NCI-H2196 (cell line): ENCODE data around the gene SH3BP4.
A peak's percentile ranks its signal among the peaks of the same experiment; 100 is the strongest.

Experiments used
- DNase-seq: peaks from one replicate; lab custom pipeline; 2025; ENCODE audit not compliant: unreplicated experiment; lab: John Stamatoyannopoulos, UW

SH3BP4 gene

GRCh38 chr2:235083822-235084221, 132.0 kb downstream of the SH3BP4 start:
- DNase-seq, result no peak

GRCh38 chr2:235084424-235084823, 132.6 kb downstream of the SH3BP4 start:
- no peak for DNase-seq

- DNase-seq, result no peak
These were observed 133.7 kb downstream of the SH3BP4 start for GRCh38 chr2:235085476-235085875.

- peak; percentile 15 for DNase-seq
These were observed 134.8 kb downstream of the SH3BP4 start for GRCh38 chr2:235086481-235087184.

- DNase-seq, result peak; percentile 47
These were observed 136.1 kb downstream of the SH3BP4 start for GRCh38 chr2:235087832-235088495.

GRCh38 chr2:235088496-235088921, 136.7 kb downstream of the SH3BP4 start:
- peak; percentile 72 for DNase-seq

GRCh38 chr2:235091421-235091820, 139.6 kb downstream of the SH3BP4 start:
- DNase-seq, result no peak

- no peak for DNase-seq
These were observed 140.2 kb downstream of the SH3BP4 start for GRCh38 chr2:235091983-235092382.

- no peak for DNase-seq
These were observed 140.8 kb downstream of the SH3BP4 start for GRCh38 chr2:235092433-235093223.

- no peak for DNase-seq
These were observed 142.6 kb downstream of the SH3BP4 start for GRCh38 chr2:235094457-235094856.

- no peak for DNase-seq
These were observed 143.8 kb downstream of the SH3BP4 start for GRCh38 chr2:235095569-235095968.

- no peak for DNase-seq
These were observed 144.6 kb downstream of the SH3BP4 start for GRCh38 chr2:235096447-235096846.

GRCh38 chr2:235097196-235097595, 145.4 kb downstream of the SH3BP4 start:
- DNase-seq, result no peak

GRCh38 chr2:235098269-235098668, 146.5 kb downstream of the SH3BP4 start:
- peak; percentile 53 for DNase-seq

GRCh38 chr2:235098736-235099494, 147.1 kb downstream of the SH3BP4 start:
- DNase-seq, result peak; percentile 26

GRCh38 chr2:235102896-235103295, 151.1 kb downstream of the SH3BP4 start:
- no peak for DNase-seq
